Measurements from ENCODE around the gene SNRPB2.

The SNRPB2 gene

GRCh38 chr20:16729565-16730460, at the start of gene SNRPB2:
Gene SNRPB2, plus strand, starts transcription at chr20:16730026. Its CDS starts 1,677 bp downstream, at chr20:16731703.
- in situ Hi-C loops (cut with HindIII; ENCODE audit: low sequenced_read_pairs) = no loop called here

- in situ Hi-C loops (cut with HindIII; ENCODE audit: low sequenced_read_pairs) = no loop called here
These were observed 45.4 kb upstream of the SNRPB2 start for GRCh38 chr20:16684416-16684815.

- in situ Hi-C loops (cut with HindIII; ENCODE audit: low sequenced_read_pairs) = no loop called here
These were observed 39.9 kb upstream of the SNRPB2 start for GRCh38 chr20:16689906-16690305.

- in situ Hi-C loops (cut with HindIII; ENCODE audit: low sequenced_read_pairs) = no loop called here
These were observed 38.4 kb upstream of the SNRPB2 start for GRCh38 chr20:16691381-16691780.

- in situ Hi-C loops (cut with HindIII; ENCODE audit: low sequenced_read_pairs) = no loop called here
These were observed 37.8 kb upstream of the SNRPB2 start for GRCh38 chr20:16692009-16692408.

- in situ Hi-C loops (cut with HindIII; ENCODE audit: low sequenced_read_pairs) = no loop called here
These were observed 37.4 kb upstream of the SNRPB2 start for GRCh38 chr20:16692442-16692841.

GRCh38 chr20:16693278-16693677, 36.5 kb upstream of the SNRPB2 start:
- in situ Hi-C loops (cut with HindIII; ENCODE audit: low sequenced_read_pairs) = no loop called here

- in situ Hi-C loops (cut with HindIII; ENCODE audit: low sequenced_read_pairs) = no loop called here
These were observed 35.7 kb upstream of the SNRPB2 start for GRCh38 chr20:16694161-16694560.

GRCh38 chr20:16695628-16696027, 34.2 kb upstream of the SNRPB2 start:
- in situ Hi-C loops (cut with HindIII; ENCODE audit: low sequenced_read_pairs) = no loop called here

GRCh38 chr20:16699293-16699692, 30.5 kb upstream of the SNRPB2 start:
- in situ Hi-C loops (cut with HindIII; ENCODE audit: low sequenced_read_pairs) = no loop called here

GRCh38 chr20:16701296-16701695, 28.5 kb upstream of the SNRPB2 start:
- in situ Hi-C loops (cut with HindIII; ENCODE audit: low sequenced_read_pairs) = no loop called here

- in situ Hi-C loops (cut with HindIII; ENCODE audit: low sequenced_read_pairs) = no loop called here
These were observed 26.3 kb upstream of the SNRPB2 start for GRCh38 chr20:16703570-16703969.

- in situ Hi-C loops (cut with HindIII; ENCODE audit: low sequenced_read_pairs) = no loop called here
These were observed 22.2 kb upstream of the SNRPB2 start for GRCh38 chr20:16707674-16708073.

- in situ Hi-C loops (cut with HindIII; ENCODE audit: low sequenced_read_pairs) = no loop called here
These were observed 21.2 kb upstream of the SNRPB2 start for GRCh38 chr20:16708602-16709001.

GRCh38 chr20:16709017-16709416, 20.8 kb upstream of the SNRPB2 start:
- in situ Hi-C loops (cut with HindIII; ENCODE audit: low sequenced_read_pairs) = no loop called here

- in situ Hi-C loops (cut with HindIII; ENCODE audit: low sequenced_read_pairs) = no loop called here
These were observed 19.0 kb upstream of the SNRPB2 start for GRCh38 chr20:16710781-16711180.

GRCh38 chr20:16711661-16712258, 18.1 kb upstream of the SNRPB2 start:
- in situ Hi-C loops (cut with HindIII; ENCODE audit: low sequenced_read_pairs) = no loop called here

- in situ Hi-C loops (cut with HindIII; ENCODE audit: low sequenced_read_pairs) = no loop called here
These were observed 17.3 kb upstream of the SNRPB2 start for GRCh38 chr20:16712511-16712947.

GRCh38 chr20:16713066-16713465, 16.8 kb upstream of the SNRPB2 start:
- in situ Hi-C loops (cut with HindIII; ENCODE audit: low sequenced_read_pairs) = no loop called here

GRCh38 chr20:16714242-16714641, 15.6 kb upstream of the SNRPB2 start:
- in situ Hi-C loops (cut with HindIII; ENCODE audit: low sequenced_read_pairs) = no loop called here

GRCh38 chr20:16714751-16715150, 15.1 kb upstream of the SNRPB2 start:
- in situ Hi-C loops (cut with HindIII; ENCODE audit: low sequenced_read_pairs) = no loop called here

- in situ Hi-C loops (cut with HindIII; ENCODE audit: low sequenced_read_pairs) = no loop called here
These were observed 10.4 kb upstream of the SNRPB2 start for GRCh38 chr20:16719421-16719820.

Measured in endothelial cell of hepatic sinusoid (primary cell).